ENCODE measurements around the gene UQCC2.

DNA sequence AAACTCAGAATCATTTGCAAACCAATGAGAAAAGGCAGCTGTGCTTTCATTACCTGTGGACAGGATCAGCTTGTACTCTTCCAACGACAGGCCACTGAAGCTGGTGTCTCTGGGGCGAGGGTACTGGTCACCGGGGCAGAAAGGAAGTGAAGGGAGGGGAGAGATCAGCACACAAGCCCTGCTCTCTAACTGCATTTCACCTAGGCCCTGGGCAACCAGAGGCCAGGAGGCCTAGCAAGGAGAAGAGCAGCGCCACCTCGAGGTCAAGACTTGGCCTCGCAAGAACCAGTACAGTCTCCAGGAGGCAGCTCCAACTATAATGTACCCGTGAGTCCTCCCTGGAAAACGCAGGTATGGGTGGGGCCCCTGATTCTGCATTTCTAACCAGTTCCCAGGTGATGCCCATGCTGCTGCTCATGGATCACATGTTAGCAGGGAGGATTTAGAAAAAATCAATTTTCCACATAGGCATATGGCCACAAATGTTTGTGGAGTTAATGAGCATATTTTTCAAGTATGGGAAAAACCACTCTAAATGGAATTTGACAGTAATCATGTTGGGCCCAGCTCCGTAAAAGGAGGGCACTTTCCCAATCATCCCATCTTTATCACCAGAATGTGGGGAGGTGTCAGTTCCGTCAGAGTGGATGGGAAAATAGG, 11.0 kb downstream of the UQCC2 start:
- TF ChIP-seq, protein P1, sequence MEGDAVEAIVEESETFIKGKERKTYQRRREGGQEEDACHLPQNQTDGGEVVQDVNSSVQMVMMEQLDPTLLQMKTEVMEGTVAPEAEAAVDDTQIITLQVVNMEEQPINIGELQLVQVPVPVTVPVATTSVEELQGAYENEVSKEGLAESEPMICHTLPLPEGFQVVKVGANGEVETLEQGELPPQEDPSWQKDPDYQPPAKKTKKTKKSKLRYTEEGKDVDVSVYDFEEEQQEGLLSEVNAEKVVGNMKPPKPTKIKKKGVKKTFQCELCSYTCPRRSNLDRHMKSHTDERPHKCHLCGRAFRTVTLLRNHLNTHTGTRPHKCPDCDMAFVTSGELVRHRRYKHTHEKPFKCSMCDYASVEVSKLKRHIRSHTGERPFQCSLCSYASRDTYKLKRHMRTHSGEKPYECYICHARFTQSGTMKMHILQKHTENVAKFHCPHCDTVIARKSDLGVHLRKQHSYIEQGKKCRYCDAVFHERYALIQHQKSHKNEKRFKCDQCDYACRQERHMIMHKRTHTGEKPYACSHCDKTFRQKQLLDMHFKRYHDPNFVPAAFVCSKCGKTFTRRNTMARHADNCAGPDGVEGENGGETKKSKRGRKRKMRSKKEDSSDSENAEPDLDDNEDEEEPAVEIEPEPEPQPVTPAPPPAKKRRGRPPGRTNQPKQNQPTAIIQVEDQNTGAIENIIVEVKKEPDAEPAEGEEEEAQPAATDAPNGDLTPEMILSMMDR (IDR thresholded peaks at IDR 0.05; ENCODE audit: insufficient read depth, low read length) = peak; percentile 57
- TF ChIP-seq POLR2AphosphoS5 (IDR thresholded peaks at IDR 0.05; ENCODE audit: low read depth) = no peak

All from HL-60 (cell line).